Amygdala (tissue), 56 donors: Measurements from ENCODE around the gene WNT7A.
A peak's percentile ranks its signal among the peaks of the same experiment; 100 is the strongest.

ENCODE experiments used
- DNase-seq, 56 donors: peaks; one replicate each; lab custom pipeline; 2025; lab: John Stamatoyannopoulos, UW

Gene WNT7A

GRCh38 chr3:13886593-13887129, 6.8 kb upstream of the WNT7A start:
- DNase-seq = no peak

- no peak for DNase-seq
These were observed 5.8 kb upstream of the WNT7A start for GRCh38 chr3:13885704-13886010.

- DNase-seq = peak in 2 of 56 donors; percentile 19 to 26
These were observed 5.2 kb upstream of the WNT7A start for GRCh38 chr3:13884851-13885703.

GRCh38 chr3:13883681-13884080, 3.8 kb upstream of the WNT7A start:
- no peak for DNase-seq

GRCh38 chr3:13882876-13883275, 3.0 kb upstream of the WNT7A start:
- DNase-seq = no peak

GRCh38 chr3:13881536-13882410, 1.9 kb upstream of the WNT7A start:
- no peak for DNase-seq

GRCh38 chr3:13880811-13881156, 913 bp upstream of the WNT7A start:
- no peak for DNase-seq

- peak in 4 of 56 donors; percentile 19 to 44 (median 40) for DNase-seq
These were observed 547 bp downstream of the WNT7A start for GRCh38 chr3:13879102-13879945.

- DNase-seq = peak in 8 of 56 donors; percentile 7 to 46 (median 24)
These were observed 1.4 kb downstream of the WNT7A start for GRCh38 chr3:13878281-13879101.

GRCh38 chr3:13877911-13878280, 2.0 kb downstream of the WNT7A start:
- no peak for DNase-seq

- DNase-seq = peak in 1 of 56 donors; percentile 17
These were observed 3.3 kb downstream of the WNT7A start for GRCh38 chr3:13876451-13877100.

GRCh38 chr3:13874891-13875290, 5.0 kb downstream of the WNT7A start:
- DNase-seq = peak in 34 of 56 donors; percentile 10 to 80 (median 46)

- no peak for DNase-seq
These were observed 6.1 kb downstream of the WNT7A start for GRCh38 chr3:13873818-13874217.

GRCh38 chr3:13872451-13872850, 7.4 kb downstream of the WNT7A start:
- peak in 25 of 56 donors; percentile 11 to 74 (median 36) for DNase-seq

GRCh38 chr3:13871791-13872190, 8.1 kb downstream of the WNT7A start:
- no peak for DNase-seq

GRCh38 chr3:13870902-13871301, 9.0 kb downstream of the WNT7A start:
- no peak for DNase-seq

GRCh38 chr3:13869761-13870343, 10.0 kb downstream of the WNT7A start:
- DNase-seq = no peak

- no peak for DNase-seq
These were observed 10.8 kb downstream of the WNT7A start for GRCh38 chr3:13868844-13869724.
